WTC11 (cell line): ENCODE data around the gene DPYSL4. TPM values are rescaled to one million over a fixed set of nuclear protein-coding genes. Genes with fewer than 3 reads are reported as not detected.
"Not testable (repeated sequence)": the region's sequence is repeated elsewhere in the genome, so short reads cannot be mapped to it uniquely, and the experiment has no call there.

Experiments used
- ATAC-seq: fragments of 200-7000 bp; cut with Tn5 transposase; 2 replicates; pipeline ENCODE4 v1.10.0; 2021; ENCODE audit warnings: mild to moderate bottlenecking, moderate library complexity
- CTCF ChIA-PET: fragments of 300-600 bp; sonication (Branson Sonifier 250); formaldehyde crosslinking; loops from one replicate; lab custom pipeline; 2021; ENCODE audit warnings: antibody characterized with exemption; lab: Charles Lee
- POLR2A ChIA-PET: fragments of 350-600 bp; sonication (Branson Sonifier 250); formaldehyde crosslinking; loops from one replicate; lab custom pipeline; 2021; ENCODE audit warnings: antibody characterized with exemption; lab: Charles Lee
- DNase-seq: peaks from one replicate; pipeline ENCODE4 v3.0.0; 2021; ENCODE audit warnings: low spot score
- H3K27ac Mint-ChIP-seq: 2 replicates; pipeline ENCODE4 v1.8.0; 2021; ENCODE audit warnings: mixed read lengths
- H3K27me3 Mint-ChIP-seq: 2 replicates; pipeline ENCODE4 v1.8.0; 2021; ENCODE audit warnings: low read depth, mild to moderate bottlenecking, moderate library complexity, mixed read lengths
- H3K36me3 Mint-ChIP-seq: 2 replicates; pipeline ENCODE4 v1.8.0; 2021; ENCODE audit warnings: mixed read lengths
- H3K4me1 Mint-ChIP-seq: 2 replicates; pipeline ENCODE4 v1.8.0; 2022; ENCODE audit warnings: mixed read lengths
- H3K4me3 Mint-ChIP-seq: 2 replicates; pipeline ENCODE4 v1.8.0; 2021; ENCODE audit warnings: mild to moderate bottlenecking, moderate library complexity, mixed read lengths
- H3K9me3 Mint-ChIP-seq: 2 replicates; pipeline ENCODE4 v1.8.0; 2021; ENCODE audit warnings: mixed read lengths
- AR ChIP-seq: fragments of 250-450 bp; sonication (Bioruptor Pico); IDR thresholded peaks from 2 replicates; pipeline ENCODE4 v1.9.0; 2021; ENCODE audit warnings: mild to moderate bottlenecking
- ATF1 ChIP-seq: sonication (generic); formaldehyde crosslinking; IDR thresholded peaks from 2 replicates; pipeline ENCODE4 v1.8.1; 2023; ENCODE audit warnings: mild to moderate bottlenecking, moderate library complexity, missing genetic modification reagents
- ATF6 ChIP-seq: sonication (generic); formaldehyde crosslinking; IDR thresholded peaks from 2 replicates; pipeline ENCODE4 v1.8.1; 2023; ENCODE audit warnings: mild to moderate bottlenecking, missing genetic modification reagents
- IRF2 ChIP-seq: sonication (generic); formaldehyde crosslinking; IDR thresholded peaks from 2 replicates; pipeline ENCODE4 v1.8.0; 2022; ENCODE audit warnings: low read depth, missing genetic modification reagents, borderline replicate concordance
- JAZF1 ChIP-seq: fragments of 250-450 bp; sonication (Bioruptor Pico); IDR thresholded peaks from 2 replicates; pipeline ENCODE4 v1.9.0; 2021; ENCODE audit warnings: moderate library complexity, mild to moderate bottlenecking, inconsistent platforms
- NFE2L1 ChIP-seq: sonication (generic); formaldehyde crosslinking; IDR thresholded peaks from 2 replicates; pipeline ENCODE4 v1.8.1; 2023; ENCODE audit warnings: missing genetic modification reagents
- PRDM15 ChIP-seq: sonication (generic); formaldehyde crosslinking; IDR thresholded peaks from 2 replicates; pipeline ENCODE4 v1.8.0; 2022; ENCODE audit warnings: missing genetic modification reagents
- SOX15 ChIP-seq: fragments of 250-450 bp; sonication (Bioruptor Pico); IDR thresholded peaks from 2 replicates; pipeline ENCODE4 v1.9.0; 2021; ENCODE audit warnings: mild to moderate bottlenecking
- SP1 ChIP-seq: sonication (generic); formaldehyde crosslinking; conservative IDR thresholded peaks from 2 replicates; pipeline ENCODE4 v1.8.1; 2022; ENCODE audit warnings: missing genetic modification reagents
- ZMAT4 ChIP-seq: fragments of 250-450 bp; sonication (Bioruptor Pico); IDR thresholded peaks from 2 replicates; pipeline ENCODE4 v1.9.0; 2021; ENCODE audit warnings: mild to moderate bottlenecking
- ZNF138 ChIP-seq: sonication (generic); formaldehyde crosslinking; conservative IDR thresholded peaks from 2 replicates; pipeline ENCODE4 v1.8.1; 2022; ENCODE audit warnings: mild to moderate bottlenecking, moderate library complexity, missing genetic modification reagents
- ZNF263 ChIP-seq: sonication (generic); formaldehyde crosslinking; IDR thresholded peaks from 2 replicates; pipeline ENCODE4 v1.8.1; 2022; ENCODE audit warnings: low read depth, mild to moderate bottlenecking, moderate library complexity, missing genetic modification reagents
- total RNA-seq: library from RNA; stranded (reverse); gene quantifications from 3 replicates; pipeline ENCODE4 v1.2.3, GENCODE V29; 2021
- TF ChIP-seq, protein P1 (sequence below): sonication (generic); formaldehyde crosslinking; IDR thresholded peaks from 2 replicates; pipeline ENCODE4 v1.8.0; 2023; ENCODE audit warnings: missing genetic modification reagents
- TF ChIP-seq, protein P2 (sequence below): sonication (generic); formaldehyde crosslinking; IDR thresholded peaks from 2 replicates; pipeline ENCODE4 v1.8.1; 2022; ENCODE audit warnings: mild to moderate bottlenecking, moderate library complexity, missing genetic modification reagents
- TF ChIP-seq, protein P3 (sequence below): sonication (generic); formaldehyde crosslinking; IDR thresholded peaks from 2 replicates; pipeline ENCODE4 v1.8.0; 2023; ENCODE audit warnings: missing genetic modification reagents, mild to moderate bottlenecking, borderline replicate concordance

Gene DPYSL4
- total RNA-seq, 1 experiment from 2014 or later = 17.0 TPM

GRCh38 chr10:132160231-132160630 is 26.5 kb upstream of the DPYSL4 start:
- CTCF ChIA-PET, H3K4me3 Mint-ChIP-seq, DNase-seq, H3K27ac Mint-ChIP-seq, H3K9me3 Mint-ChIP-seq, POLR2A ChIA-PET, H3K36me3 Mint-ChIP-seq, ATAC-seq, H3K27me3 Mint-ChIP-seq: not testable (repeated sequence)
- H3K4me1 Mint-ChIP-seq = peaks cover 25% of the 10 kb centered on the region

GRCh38 chr10:132160834-132161622 is 25.7 kb upstream of the DPYSL4 start:
- H3K4me3 Mint-ChIP-seq, H3K27ac Mint-ChIP-seq, H3K36me3 Mint-ChIP-seq, ATAC-seq, DNase-seq, H3K27me3 Mint-ChIP-seq, CTCF ChIA-PET, H3K9me3 Mint-ChIP-seq, POLR2A ChIA-PET: not testable (repeated sequence)
- H3K4me1 Mint-ChIP-seq = peaks cover 25% of the 10 kb centered on the region

- CTCF ChIA-PET = interaction anchor here (1.2 to 1.6 kb wide), 3 partner anchors 14 to 25 kb away, joined by 3 to 4 read pairs (median 4); no protein-coding TSS in a partner anchor
- POLR2A ChIA-PET = no interaction called here
- Mint-ChIP-seq H3K4me3 (no peak overlapping the region), H3K27me3 (no peaks in the 10 kb centered on the region), H3K27ac (peak overlapping the region; percentile 69), H3K4me1 (peaks cover 25% of the 10 kb centered on the region), H3K36me3 (no peaks in the 10 kb centered on the region), H3K9me3 (no peaks in the 10 kb centered on the region)
- ATAC-seq (no peak), DNase-seq (no peak)
- TF ChIP-seq, protein P1, sequence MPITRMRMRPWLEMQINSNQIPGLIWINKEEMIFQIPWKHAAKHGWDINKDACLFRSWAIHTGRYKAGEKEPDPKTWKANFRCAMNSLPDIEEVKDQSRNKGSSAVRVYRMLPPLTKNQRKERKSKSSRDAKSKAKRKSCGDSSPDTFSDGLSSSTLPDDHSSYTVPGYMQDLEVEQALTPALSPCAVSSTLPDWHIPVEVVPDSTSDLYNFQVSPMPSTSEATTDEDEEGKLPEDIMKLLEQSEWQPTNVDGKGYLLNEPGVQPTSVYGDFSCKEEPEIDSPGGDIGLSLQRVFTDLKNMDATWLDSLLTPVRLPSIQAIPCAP (CRISPR knock-in tag) = no peak
- TF ChIP-seq ZMAT4 (CRISPR knock-in tag) (no peak), SOX15 (CRISPR knock-in tag) (no peak), PRDM15 (no peak), SP1 (CRISPR knock-in tag) (no peak), ATF6 (CRISPR knock-in tag) (no peak), NFE2L1 (CRISPR knock-in tag) (no peak), AR (CRISPR knock-in tag) (no peak), ZNF263 (no peak), JAZF1 (CRISPR knock-in tag) (no peak), ZNF138 (CRISPR knock-in tag) (no peak), IRF2 (CRISPR knock-in tag) (no peak), ATF1 (no peak)
- TF ChIP-seq, protein P2, sequence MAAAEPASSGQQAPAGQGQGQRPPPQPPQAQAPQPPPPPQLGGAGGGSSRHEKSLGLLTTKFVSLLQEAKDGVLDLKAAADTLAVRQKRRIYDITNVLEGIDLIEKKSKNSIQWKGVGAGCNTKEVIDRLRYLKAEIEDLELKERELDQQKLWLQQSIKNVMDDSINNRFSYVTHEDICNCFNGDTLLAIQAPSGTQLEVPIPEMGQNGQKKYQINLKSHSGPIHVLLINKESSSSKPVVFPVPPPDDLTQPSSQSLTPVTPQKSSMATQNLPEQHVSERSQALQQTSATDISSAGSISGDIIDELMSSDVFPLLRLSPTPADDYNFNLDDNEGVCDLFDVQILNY = no peak
- TF ChIP-seq, protein P3, sequence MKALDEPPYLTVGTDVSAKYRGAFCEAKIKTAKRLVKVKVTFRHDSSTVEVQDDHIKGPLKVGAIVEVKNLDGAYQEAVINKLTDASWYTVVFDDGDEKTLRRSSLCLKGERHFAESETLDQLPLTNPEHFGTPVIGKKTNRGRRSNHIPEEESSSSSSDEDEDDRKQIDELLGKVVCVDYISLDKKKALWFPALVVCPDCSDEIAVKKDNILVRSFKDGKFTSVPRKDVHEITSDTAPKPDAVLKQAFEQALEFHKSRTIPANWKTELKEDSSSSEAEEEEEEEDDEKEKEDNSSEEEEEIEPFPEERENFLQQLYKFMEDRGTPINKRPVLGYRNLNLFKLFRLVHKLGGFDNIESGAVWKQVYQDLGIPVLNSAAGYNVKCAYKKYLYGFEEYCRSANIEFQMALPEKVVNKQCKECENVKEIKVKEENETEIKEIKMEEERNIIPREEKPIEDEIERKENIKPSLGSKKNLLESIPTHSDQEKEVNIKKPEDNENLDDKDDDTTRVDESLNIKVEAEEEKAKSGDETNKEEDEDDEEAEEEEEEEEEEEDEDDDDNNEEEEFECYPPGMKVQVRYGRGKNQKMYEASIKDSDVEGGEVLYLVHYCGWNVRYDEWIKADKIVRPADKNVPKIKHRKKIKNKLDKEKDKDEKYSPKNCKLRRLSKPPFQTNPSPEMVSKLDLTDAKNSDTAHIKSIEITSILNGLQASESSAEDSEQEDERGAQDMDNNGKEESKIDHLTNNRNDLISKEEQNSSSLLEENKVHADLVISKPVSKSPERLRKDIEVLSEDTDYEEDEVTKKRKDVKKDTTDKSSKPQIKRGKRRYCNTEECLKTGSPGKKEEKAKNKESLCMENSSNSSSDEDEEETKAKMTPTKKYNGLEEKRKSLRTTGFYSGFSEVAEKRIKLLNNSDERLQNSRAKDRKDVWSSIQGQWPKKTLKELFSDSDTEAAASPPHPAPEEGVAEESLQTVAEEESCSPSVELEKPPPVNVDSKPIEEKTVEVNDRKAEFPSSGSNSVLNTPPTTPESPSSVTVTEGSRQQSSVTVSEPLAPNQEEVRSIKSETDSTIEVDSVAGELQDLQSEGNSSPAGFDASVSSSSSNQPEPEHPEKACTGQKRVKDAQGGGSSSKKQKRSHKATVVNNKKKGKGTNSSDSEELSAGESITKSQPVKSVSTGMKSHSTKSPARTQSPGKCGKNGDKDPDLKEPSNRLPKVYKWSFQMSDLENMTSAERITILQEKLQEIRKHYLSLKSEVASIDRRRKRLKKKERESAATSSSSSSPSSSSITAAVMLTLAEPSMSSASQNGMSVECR (CRISPR knock-in tag) = no peak
Observed at GRCh38 chr10:132162021-132162531, 24.7 kb upstream of the DPYSL4 start.
